ENCODE data around the gene PPP6R3.

DNA sequence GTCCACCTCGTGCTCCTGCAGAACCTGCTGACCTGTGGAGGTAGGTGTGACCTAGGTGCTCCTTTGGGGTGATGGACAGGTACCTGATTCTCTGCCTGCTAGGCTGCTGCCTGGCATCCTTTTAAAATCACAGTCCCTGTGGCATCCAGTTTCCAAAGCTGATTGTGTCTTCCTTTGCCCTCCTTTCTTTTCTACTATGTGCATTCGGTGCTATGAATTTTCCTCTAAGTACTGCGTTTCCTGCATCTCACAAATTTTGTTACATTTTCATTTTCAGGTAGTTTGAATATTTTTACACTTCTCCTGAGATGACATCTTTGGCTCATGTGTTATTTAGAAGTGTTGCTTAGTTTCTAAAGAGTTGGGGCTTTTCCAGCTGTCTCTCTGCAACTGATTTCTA lies 30.9 kb upstream of the PPP6R3 start:
- TF ChIP-seq POLR2AphosphoS5 (IDR thresholded peaks at IDR 0.05; ENCODE audit: insufficient read depth in 1 of 2, low read depth in 1 of 2) (no peak), POLR2A (IDR thresholded peaks at IDR 0.05) (no peak)
- TF ChIP-seq, protein P1, sequence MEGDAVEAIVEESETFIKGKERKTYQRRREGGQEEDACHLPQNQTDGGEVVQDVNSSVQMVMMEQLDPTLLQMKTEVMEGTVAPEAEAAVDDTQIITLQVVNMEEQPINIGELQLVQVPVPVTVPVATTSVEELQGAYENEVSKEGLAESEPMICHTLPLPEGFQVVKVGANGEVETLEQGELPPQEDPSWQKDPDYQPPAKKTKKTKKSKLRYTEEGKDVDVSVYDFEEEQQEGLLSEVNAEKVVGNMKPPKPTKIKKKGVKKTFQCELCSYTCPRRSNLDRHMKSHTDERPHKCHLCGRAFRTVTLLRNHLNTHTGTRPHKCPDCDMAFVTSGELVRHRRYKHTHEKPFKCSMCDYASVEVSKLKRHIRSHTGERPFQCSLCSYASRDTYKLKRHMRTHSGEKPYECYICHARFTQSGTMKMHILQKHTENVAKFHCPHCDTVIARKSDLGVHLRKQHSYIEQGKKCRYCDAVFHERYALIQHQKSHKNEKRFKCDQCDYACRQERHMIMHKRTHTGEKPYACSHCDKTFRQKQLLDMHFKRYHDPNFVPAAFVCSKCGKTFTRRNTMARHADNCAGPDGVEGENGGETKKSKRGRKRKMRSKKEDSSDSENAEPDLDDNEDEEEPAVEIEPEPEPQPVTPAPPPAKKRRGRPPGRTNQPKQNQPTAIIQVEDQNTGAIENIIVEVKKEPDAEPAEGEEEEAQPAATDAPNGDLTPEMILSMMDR (IDR thresholded peaks at IDR 0.05), result no peak

Measured in vagina (tissue), 2 donors.